DOHH2 (cell line): Measurements from ENCODE around the gene SLC16A1.

Source experiments
- EZH2phosphoT487 ChIP-seq: fragments of 200-600 bp; sonication (generic); IDR thresholded peaks from 2 replicates; pipeline ENCODE4 v1.6.1; 2017; ENCODE audit warnings: borderline replicate concordance, mild to moderate bottlenecking, antibody characterized with exemption, low read length, moderate library complexity, mixed read lengths
- TF ChIP-seq, protein P1 (sequence below): fragments of 200-600 bp; sonication (generic); IDR thresholded peaks from one replicate; pipeline ENCODE4 v1.5.1; 2014; ENCODE audit warnings: antibody characterized with exemption, mild to moderate bottlenecking, low read depth, low read length; ENCODE audit not compliant: poor library complexity, severe bottlenecking

DNA sequence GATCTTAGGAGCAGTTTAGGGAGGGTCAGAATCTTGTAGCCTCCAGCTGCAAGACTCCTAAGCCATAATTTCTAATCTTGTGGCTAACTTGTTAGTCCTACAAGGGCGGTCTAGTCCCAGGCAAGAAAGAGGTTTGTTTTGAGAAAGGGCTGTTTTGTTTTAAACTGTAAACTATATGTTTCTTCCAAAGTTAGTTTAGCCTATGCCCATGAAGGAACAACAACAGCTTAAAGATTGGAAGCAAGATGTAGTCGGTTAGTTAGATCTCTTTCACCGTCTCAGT lies 62.0 kb downstream of the SLC16A1 start:
- TF ChIP-seq, protein P1, sequence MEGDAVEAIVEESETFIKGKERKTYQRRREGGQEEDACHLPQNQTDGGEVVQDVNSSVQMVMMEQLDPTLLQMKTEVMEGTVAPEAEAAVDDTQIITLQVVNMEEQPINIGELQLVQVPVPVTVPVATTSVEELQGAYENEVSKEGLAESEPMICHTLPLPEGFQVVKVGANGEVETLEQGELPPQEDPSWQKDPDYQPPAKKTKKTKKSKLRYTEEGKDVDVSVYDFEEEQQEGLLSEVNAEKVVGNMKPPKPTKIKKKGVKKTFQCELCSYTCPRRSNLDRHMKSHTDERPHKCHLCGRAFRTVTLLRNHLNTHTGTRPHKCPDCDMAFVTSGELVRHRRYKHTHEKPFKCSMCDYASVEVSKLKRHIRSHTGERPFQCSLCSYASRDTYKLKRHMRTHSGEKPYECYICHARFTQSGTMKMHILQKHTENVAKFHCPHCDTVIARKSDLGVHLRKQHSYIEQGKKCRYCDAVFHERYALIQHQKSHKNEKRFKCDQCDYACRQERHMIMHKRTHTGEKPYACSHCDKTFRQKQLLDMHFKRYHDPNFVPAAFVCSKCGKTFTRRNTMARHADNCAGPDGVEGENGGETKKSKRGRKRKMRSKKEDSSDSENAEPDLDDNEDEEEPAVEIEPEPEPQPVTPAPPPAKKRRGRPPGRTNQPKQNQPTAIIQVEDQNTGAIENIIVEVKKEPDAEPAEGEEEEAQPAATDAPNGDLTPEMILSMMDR = no peak
- no peak for TF ChIP-seq EZH2phosphoT487
